Stimulated activated CD8-positive, alpha-beta memory T cell treated with anti-CD3 and anti-CD28 coated beads, Interleukin-15, amount 100 ng/mL, for 24 hours (primary cell): Measurements from ENCODE around the gene WDR53.
"Not testable (repeated sequence)": the region's sequence is repeated elsewhere in the genome, so short reads cannot be mapped to it uniquely, and the experiment has no call there.

Source experiments
- DNase-seq: peaks from one replicate; pipeline ENCODE4 v3.0.0-alpha.2; 2020; ENCODE audit warnings: low read depth

The WDR53 gene

GRCh38 chr3:196517162-196517800 lies 51.1 kb downstream of the WDR53 start:
- DNase-seq = no peak

- DNase-seq = no peak
Observed at GRCh38 chr3:196514913-196515621, 53.3 kb downstream of the WDR53 start, which contains the start of gene SMCO1. TSS of gene SMCO1 (minus strand) at chr3:196515346. CDS start at chr3:196515209, 137 bp downstream.

DNA sequence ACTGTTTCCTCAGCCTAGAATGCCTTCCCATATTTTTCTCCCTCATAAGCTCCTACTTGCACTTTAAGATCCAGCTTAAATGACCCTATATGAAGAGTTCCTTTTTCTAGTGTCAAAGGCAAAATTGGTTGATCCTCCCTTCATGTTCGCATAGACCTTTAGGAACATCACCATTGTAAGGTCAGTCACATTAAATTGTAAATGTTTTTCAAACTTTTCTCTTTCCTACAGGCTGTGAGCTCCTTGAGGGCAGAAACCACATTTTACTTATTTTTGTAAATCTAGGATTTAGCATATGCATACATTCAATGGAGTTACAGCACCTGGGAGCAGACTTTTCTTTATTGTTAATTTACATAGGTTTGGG lies 54.0 kb downstream of the WDR53 start:
- DNase-seq = no peak

GRCh38 chr3:196513697-196514349 lies 54.5 kb downstream of the WDR53 start:
- no peak for DNase-seq

- DNase-seq = not testable (repeated sequence)
Observed at GRCh38 chr3:196511646-196512425, 56.5 kb downstream of the WDR53 start.

- DNase-seq = not testable (repeated sequence)
Observed at GRCh38 chr3:196511108-196511507, 57.2 kb downstream of the WDR53 start.

DNA sequence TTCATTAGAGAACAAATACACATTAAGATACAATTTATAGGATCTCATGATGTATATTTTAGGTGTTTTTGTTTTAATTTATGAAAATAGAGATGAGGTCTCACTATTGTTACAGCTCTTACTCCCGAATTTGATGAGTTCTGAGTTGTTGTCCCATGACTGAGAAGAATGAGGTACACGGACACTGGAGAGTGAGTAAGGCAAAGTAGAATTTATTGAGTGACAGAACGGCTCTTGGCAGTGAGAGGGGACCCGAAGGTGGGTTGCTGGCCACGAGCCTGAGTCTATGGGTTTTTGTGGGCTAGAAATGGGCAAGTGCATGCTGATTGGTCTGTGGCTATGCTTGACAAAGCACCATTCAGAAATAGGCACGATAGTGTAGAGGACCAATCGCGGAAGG lies 61.7 kb downstream of the WDR53 start:
- no peak for DNase-seq

- no peak for DNase-seq
Observed at GRCh38 chr3:196504556-196504955, 63.8 kb downstream of the WDR53 start.
